ENCODE results near the gene NELFCD. TPM values are rescaled to one million over a fixed set of nuclear protein-coding genes. Genes with fewer than 3 reads are reported as not detected.

The NELFCD gene
- total and polyA plus RNA-seq, 9 of the 15 experiments (the other 6 are each of a cell fraction or from before 2014, with no cell fraction given) = 11.7 to 163 (median 96.5) TPM

DNA sequence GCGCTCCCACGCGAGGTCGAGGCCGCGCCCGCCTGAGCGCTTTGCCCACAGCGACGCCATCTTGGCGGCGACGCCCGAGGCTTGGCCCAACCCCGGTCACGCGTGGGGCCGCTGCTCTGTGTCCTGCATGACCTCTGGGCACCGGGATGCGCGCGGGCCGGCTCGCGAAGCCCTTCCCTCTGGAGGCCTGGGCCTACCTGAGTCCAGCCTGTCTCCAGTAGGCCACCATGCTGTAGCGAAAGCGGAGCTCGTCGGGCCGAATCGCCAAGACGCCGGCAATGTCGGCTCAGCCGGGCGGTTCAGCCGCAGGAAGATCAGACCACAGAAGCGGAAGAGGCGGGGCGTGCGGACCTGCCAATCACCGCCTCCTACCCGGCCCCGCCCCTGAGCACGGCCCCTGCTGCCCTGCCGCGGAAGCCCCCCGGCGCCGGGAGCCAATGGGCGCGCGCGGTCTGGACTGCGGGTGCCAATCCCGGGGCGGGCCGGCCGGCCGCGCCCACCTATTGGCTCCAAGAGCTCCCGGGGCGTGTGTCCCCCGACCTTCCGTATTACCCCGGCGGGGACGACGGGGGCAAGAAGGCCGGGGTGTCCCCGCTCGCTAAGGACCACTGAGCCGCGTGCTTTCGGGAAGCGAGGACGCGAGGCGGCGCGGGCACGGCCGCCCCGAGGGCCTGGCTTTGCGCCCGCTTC is 51.1 kb downstream of the NELFCD start, which contains the start of gene ATP5F1E (continued):
- TF ChIP-seq ZNF644 (tag; IDR thresholded peaks at IDR 0.05; ENCODE audit: low read depth) (peak; percentile 96), HLTF (IDR thresholded peaks at IDR 0.05) (no peak), SIX5 (IDR thresholded peaks at IDR 0.05; ENCODE audit: borderline replicate concordance in 1 of 2, insufficient read depth in 1 of 2, low read depth in 1 of 2, low read length in 2 of 2) (no peak), PHF21A (IDR thresholded peaks at IDR 0.05; ENCODE audit: borderline replicate concordance, low read depth) (no peak), ZNF436 (CRISPR knock-in tag; IDR thresholded peaks at IDR 0.05) (no peak), FOXA3 (CRISPR knock-in tag; conservative IDR thresholded peaks at IDR 0.05 in 1 of 2, IDR thresholded peaks at IDR 0.05 in 1 of 2) (no peak), ZSCAN29 (IDR thresholded peaks at IDR 0.05) (0 out of 2 replicates have a peak, but pooled peaks have one; percentile 53), CCAR2 (IDR thresholded peaks at IDR 0.05; ENCODE audit: low read depth, low read length) (no peak), MED1 (CRISPR knock-in tag; IDR thresholded peaks at IDR 0.05; ENCODE audit: borderline replicate concordance) (no peak), GTF2E2 (tag; IDR thresholded peaks at IDR 0.05) (0 out of 2 replicates have a peak, but pooled peaks have one; percentile 50), PTRF (tag; IDR thresholded peaks at IDR 0.05) (peak; percentile 55; the same call in 1 of the 2 replicates), NCOR1 (IDR thresholded peaks at IDR 0.05) (no peak), PCBP2 (IDR thresholded peaks at IDR 0.05; ENCODE audit: low read depth, low read length, poor library complexity, severe bottlenecking) (no peak), ILF3 (IDR thresholded peaks at IDR 0.05; ENCODE audit: borderline replicate concordance) (no peak; the same call in 1 of the 2 replicates), CREM (IDR thresholded peaks at IDR 0.05; ENCODE audit: low read depth) (peak; percentile 42; the same call in 1 of the 2 replicates), ZNF431 (CRISPR knock-in tag; IDR thresholded peaks at IDR 0.05) (no peak), SAFB (IDR thresholded peaks at IDR 0.05; ENCODE audit: borderline replicate concordance, low read depth, low read length) (peak; percentile 99), POLR3A (IDR thresholded peaks at IDR 0.05; ENCODE audit: borderline replicate concordance, extremely low read depth, insufficient read depth, insufficient read length) (no peak), DACH1 (IDR thresholded peaks at IDR 0.05; ENCODE audit: partially characterized antibody) (no peak), ETV6 (IDR thresholded peaks at IDR 0.05; ENCODE audit: borderline replicate concordance in 1 of 2, low read depth in 2 of 2, low read length in 1 of 2) (no peak), ETV6 (CRISPR knock-in tag; IDR thresholded peaks at IDR 0.05; ENCODE audit: borderline replicate concordance) (no peak)
- TF ChIP-seq, protein P1, sequence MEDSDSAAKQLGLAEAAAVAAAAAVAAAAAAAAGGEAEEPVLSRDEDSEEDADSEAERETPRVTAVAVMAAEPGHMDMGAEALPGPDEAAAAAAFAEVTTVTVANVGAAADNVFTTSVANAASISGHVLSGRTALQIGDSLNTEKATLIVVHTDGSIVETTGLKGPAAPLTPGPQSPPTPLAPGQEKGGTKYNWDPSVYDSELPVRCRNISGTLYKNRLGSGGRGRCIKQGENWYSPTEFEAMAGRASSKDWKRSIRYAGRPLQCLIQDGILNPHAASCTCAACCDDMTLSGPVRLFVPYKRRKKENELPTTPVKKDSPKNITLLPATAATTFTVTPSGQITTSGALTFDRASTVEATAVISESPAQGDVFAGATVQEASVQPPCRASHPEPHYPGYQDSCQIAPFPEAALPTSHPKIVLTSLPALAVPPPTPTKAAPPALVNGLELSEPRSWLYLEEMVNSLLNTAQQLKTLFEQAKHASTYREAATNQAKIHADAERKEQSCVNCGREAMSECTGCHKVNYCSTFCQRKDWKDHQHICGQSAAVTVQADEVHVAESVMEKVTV (CRISPR knock-in tag; IDR thresholded peaks at IDR 0.05) = no peak
- TF ChIP-seq, protein P2, sequence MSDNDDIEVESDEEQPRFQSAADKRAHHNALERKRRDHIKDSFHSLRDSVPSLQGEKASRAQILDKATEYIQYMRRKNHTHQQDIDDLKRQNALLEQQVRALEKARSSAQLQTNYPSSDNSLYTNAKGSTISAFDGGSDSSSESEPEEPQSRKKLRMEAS (CRISPR knock-in tag; IDR thresholded peaks at IDR 0.05) = peak; percentile 59
- TF ChIP-seq, protein P3, sequence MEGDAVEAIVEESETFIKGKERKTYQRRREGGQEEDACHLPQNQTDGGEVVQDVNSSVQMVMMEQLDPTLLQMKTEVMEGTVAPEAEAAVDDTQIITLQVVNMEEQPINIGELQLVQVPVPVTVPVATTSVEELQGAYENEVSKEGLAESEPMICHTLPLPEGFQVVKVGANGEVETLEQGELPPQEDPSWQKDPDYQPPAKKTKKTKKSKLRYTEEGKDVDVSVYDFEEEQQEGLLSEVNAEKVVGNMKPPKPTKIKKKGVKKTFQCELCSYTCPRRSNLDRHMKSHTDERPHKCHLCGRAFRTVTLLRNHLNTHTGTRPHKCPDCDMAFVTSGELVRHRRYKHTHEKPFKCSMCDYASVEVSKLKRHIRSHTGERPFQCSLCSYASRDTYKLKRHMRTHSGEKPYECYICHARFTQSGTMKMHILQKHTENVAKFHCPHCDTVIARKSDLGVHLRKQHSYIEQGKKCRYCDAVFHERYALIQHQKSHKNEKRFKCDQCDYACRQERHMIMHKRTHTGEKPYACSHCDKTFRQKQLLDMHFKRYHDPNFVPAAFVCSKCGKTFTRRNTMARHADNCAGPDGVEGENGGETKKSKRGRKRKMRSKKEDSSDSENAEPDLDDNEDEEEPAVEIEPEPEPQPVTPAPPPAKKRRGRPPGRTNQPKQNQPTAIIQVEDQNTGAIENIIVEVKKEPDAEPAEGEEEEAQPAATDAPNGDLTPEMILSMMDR (IDR thresholded peaks at IDR 0.05 in 2 of 3, conservative IDR thresholded peaks at IDR 0.05 in 1 of 3; ENCODE audit: insufficient read depth in 2 of 3, low read depth in 1 of 3, low read length in 3 of 3) = no peak
